T47D (cell line): ENCODE data around the gene TYRO3.
A peak's percentile ranks its signal among the peaks of the same experiment; 100 is the strongest.

ENCODE experiments used
- DNase-seq, 2 experiments: peaks; one replicate each; pipeline versions ENCODE4 v3.0.0 to v3.0.0-alpha.2; 2011 to 2012; ENCODE audit warnings: low read depth in 1 of 2, low spot score in 1 of 2
- JUND ChIP-seq: IDR thresholded peaks from 2 replicates; pipeline ENCODE4 v1.6.1; 2012; ENCODE audit warnings: low read depth
- in situ Hi-C: cut with HindIII; loops from 2 replicates; pipeline ENCODE4 v1.10.0; 2016; ENCODE audit warnings: low sequenced_read_pairs, low pct_unique_long_range_greater_than_20kb

TYRO3 gene

DNA sequence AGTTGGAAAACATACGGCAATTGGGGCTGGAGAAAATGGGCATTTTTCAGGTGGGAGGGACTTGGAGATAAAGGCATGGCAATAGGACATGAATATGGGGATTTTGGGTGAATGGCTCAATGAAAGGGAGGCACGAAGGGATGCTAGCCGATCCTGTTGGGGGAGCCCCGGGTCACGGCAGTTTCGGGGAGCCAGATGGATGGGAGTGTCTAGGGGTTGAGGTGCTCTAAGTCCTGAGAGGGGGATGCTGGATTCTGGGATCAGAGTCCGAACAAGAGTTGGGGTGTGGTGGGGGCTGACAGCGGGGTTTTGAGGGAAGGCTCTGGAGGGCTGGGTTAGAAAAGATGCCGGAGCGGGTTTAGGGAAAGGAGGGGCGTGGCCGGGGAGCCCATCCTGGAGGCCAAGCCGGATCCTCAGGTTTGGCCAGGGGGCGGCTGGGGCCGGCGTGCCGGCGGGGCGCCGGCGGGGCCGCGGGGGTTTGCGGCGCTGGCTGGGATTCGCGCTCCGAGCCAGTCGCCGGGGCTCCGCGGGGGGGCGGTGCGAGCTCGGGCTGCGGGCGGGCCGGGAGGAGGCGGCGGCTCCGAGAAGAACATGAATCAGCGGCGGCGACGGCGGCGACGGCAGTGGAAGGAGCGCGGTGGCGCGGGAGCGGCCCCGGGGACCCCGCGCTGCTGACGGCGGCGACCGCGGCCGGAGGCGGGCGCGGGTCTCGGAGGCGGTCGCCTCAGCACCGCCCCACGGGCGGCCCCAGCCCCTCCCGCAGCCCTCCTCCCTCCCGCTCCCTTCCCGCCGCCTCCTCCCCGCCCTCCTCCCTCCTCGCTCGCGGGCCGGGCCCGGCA, at the start of gene TYRO3:
TYRO3 (plus strand) TSS at position 813 of the 839 bp plus-strand sequence. CDS start 46 bp downstream, outside the sequence.
- in situ Hi-C loops = no loop called here
- DNase-seq = peak; percentile 66 to 86

DNA sequence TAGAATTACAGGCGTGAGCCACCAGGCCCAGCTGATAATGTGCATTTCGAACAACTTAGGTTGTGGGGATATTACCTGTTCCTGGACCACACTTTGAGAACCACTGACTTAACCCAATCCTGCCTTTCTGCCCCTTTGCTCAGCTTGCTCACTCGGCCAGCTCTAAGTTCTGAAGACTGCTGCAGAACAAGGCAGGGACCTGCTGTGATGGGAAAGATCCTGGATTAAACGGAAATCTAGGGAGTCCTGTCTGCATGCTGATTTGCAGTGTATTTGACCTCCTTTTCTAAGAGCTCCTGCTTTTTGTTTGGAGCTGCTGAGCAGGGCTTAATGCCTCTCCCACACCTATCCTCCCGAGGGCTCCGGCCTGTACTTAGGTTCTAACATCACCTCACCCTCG, 48.3 kb upstream of the TYRO3 start:
- no peak for DNase-seq
- no peak for TF ChIP-seq JUND
- in situ Hi-C loops = no loop called here

More for the DNA sequence above, at the start of gene TYRO3:
- TF ChIP-seq JUND = no peak

DNA sequence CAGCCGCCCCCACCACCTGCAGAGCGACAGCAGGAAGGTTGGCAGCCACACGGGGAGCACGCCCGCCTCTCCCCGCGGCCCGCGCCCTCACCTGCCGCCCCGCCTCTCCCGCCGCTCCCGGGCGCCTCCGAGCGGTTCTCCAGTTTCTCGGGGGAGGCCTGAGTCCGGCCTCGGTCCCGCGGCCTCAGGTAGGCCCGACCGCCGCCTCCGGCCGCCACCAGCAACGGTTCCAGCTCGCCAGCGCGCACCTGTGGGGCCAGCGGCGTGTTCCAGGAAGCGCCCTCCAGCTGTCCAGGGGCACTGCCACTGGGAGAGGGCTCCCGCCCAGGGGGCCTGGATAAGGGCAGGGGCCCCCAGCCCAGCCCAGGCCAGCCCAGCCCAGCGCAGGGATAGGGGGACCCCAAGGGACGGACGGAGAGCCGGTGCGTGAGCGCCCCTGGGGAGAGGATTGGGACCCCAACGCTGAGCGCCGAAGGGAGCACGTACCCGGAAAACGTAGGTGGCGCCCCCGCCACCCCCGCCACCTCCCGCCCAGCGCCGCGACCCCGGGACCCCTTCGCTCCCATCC, 47.6 kb upstream of the TYRO3 start:
- in situ Hi-C loops = no loop called here
- no peak for DNase-seq
- TF ChIP-seq JUND = no peak

DNA sequence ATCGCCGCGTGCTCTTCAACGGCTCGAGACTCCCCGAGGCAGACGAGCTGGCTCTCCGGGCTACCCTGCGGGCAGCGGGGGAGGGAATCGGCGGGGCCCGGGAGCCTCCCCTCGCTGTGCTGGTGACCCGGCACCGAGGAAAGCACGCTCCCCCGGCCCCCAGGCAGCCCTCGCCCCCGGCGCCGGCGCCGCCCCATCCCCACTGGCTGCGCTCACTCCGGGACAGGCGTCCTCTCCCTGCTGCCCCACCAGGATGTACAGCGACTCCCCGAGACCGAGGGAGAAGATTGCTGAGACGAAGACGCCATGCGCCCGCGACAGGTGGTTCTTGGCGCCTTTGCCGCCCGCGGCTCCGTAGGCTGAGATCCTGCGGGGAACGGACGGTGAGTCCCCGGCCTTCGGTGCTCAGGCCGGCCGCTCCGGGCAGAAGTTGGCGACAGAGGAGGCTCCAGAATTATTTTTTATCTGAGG, 47.1 kb upstream of the TYRO3 start:
- in situ Hi-C loops = no loop called here
- no peak for TF ChIP-seq JUND
- no peak for DNase-seq

DNA sequence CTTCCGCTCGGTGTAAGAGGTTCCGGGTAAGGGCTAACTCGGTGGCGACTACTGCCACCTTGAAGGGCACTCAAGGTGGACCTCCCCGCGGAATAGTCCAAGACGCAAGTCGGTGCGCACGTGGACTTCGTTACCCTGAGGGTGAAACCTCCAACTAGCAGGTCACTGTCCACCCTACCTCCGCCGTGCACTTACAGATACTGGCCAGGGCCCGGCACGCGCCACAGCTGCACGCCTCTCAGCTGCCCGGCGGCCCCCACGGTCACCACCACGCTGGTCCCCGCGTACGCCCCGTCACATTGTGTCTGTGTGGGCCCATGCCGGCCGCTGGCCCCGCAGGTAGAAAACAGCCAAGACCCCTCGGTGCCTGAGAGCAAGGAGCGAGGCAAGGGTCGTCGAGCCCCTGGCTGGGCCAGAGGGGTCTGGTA, 46.5 kb upstream of the TYRO3 start:
- no peak for DNase-seq
- in situ Hi-C loops = no loop called here
- no peak for TF ChIP-seq JUND

DNA sequence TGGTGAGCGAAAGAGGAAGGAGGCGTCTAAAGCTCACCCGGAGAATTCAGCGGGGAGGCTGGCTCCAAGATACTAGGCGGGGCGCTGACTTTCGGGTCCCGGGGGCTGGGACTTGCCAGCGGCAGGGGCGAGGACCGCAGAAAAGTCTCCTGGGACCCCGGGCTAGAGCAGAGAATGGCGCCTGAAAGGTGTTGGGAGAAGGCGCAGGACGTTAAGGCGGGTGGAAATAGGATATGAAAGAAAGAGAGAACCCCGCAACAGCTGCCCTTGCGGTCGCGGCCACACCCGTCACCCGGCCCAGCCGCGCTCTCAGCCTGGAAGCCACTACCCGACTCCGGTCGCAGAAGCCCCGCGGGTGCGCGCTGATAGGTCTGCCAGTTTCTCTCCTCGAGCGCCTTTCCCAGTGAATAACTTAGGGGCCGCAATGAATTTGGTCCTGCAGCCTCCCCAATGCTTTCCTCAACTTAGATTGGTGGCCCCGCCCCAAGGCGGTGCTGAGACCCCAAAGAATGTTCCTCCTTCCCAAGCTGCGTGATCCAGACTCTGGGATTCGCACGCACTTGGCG, 46.0 kb upstream of the TYRO3 start:
- in situ Hi-C loops = no loop called here
- TF ChIP-seq JUND = no peak
- no peak for DNase-seq

DNA sequence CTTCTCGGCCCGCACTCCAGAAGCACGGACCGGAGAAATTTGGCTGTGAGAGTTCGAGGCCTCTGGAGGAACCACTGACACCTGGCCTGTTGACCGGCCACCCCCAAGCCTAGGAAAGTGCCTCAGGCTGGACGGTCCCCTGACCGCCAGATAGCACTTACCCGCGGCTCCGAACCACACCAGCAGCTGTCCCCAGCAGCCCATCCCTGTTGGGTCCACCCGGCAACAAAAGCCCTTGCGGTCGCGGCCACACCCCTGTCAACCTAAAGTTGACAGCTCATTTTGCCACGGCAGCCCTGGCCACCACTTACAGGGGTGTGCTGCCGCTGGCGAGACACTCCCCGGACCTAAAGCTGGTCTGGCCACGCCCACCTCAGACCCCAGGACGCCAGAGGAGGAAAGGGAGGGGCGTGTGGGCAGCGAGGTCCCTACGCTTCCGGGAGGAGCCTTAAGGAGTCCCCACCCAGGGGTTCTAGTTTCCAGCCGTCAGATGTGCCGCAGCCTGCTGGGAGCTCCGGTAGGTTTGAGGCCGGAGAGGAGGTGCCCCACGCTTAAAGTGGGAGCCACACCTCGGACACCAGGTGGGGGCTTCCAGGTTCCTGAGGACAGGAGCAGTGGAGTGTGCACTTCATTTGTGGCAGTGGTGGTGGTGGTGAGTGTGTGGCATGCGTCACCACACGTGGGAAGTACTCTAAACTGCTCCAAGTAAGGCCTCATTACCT, 45.3 kb upstream of the TYRO3 start, which contains the start of gene LTK:
LTK (minus strand) TSS at position 322 of the 722 bp plus-strand sequence; CDS start at position 204, 118 bp downstream.
- in situ Hi-C loops = no loop called here
- no peak for TF ChIP-seq JUND
- no peak for DNase-seq

DNA sequence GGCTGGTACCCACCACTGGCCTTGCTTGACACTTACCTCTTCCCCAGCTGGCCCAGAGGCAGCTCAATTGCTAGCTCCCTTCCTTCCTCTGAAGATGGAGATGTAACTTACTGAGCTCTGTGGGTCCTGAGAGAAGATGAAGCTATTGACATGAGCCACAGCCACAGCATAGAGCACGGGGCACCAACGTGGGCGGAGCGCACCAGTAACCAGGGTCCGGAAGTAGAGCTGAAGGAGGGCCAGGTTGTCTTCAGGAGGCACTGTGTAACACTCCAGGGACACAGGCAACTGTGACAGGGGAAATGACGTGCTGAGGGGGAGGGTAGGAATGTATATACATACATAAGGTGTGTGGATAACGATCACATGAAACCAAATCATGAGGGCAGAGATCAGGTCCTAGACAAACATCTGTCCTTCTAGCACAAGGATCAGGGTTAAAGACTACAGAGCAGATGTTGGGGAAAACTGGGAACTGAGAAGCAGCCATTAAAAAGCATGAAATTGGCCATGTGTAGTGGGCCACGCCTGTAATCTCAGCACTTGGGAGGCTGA, 41.0 kb upstream of the TYRO3 start:
- no peak for TF ChIP-seq JUND
- DNase-seq = no peak
- in situ Hi-C loops = no loop called here

DNA sequence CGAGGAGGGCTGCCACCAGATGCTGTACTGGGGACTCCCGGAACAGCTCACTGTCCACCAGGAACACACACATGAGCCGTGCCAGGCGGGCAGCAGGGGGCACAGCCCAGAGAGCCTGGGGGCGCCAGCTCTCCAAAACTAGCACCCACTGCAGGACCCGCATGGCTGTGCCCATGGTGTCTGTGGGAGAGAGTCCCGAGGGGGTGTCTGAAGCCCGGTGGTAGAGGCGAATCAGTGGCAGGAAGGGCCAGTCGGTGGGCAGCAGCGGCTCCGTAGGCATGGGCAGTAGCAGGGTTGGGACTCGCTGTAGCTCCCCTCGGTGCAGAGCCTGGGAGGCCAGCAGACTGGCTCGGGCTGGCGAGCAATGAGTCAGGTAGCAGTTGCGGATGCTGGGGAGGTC, 38.4 kb upstream of the TYRO3 start:
- TF ChIP-seq JUND = no peak
- no peak for DNase-seq
- in situ Hi-C loops = no loop called here

DNA sequence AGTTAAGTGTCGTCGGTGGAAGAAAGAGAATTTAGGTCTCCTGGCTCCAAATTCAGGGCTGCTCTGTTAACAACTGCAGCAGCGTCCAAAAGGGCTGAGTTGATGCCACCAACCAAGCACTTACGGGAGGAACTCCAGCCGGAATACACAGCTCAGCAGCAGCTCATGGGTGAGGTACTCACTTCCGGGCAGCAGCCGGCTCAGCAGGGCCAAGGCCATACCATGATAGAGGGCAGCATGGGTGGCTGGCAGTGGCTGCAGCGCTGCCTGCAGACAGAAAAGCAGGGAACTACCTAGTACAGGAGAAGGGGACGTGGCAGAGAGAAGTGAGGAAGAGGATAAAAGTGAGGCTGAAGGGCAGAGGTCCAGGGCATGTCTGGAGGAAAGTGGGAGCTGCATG, 37.4 kb upstream of the TYRO3 start:
- no peak for DNase-seq
- in situ Hi-C loops = no loop called here
- TF ChIP-seq JUND = no peak

DNA sequence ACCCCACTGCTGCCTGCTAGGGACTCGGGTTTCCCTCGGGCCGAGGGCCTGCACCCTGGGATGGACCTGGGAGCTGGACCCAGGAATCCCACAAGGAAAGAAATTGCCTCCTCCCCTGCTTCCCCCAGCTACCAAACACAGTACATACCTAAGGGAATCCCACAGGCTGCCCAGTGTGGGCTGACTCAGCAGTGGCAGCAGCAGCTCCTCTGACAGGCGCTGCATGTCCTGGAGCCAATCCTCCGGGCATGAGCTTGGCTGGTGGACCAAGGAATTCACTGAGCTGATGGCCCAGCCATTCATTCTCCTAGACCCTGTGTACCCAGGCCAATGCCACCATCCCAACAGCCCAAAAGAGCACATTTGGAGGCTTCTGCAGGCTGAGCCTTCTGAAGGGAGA, 35.9 kb upstream of the TYRO3 start:
- in situ Hi-C loops = no loop called here
- no peak for TF ChIP-seq JUND
- DNase-seq = no peak

DNA sequence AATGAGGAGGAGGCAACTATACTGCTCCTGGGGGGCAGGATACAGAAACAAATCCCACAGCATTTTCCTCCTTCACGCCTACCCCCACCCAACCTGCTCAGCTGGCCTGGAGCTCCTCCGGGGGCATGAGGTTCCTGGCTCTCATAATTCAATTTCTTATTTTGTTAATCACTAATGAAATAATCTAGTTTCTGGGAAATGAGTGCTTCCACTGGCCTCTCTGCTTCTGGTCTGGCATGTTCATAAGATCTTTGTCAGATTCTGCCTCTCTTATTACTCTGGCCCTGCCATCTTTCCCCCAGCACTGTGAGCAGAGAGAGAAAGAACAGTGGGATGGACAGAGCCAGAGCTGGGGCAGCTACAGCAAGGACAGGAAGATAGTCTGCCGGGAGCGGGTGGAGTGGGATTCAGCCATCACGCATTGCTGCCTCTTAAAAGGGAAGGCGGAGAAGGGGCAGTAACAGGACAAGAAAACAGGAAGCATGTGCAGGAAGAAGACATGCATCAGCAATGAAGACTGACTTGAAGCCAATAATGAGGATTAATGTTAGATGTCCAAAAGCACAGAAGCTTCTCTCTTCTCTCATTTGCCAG, 28.6 kb upstream of the TYRO3 start:
- in situ Hi-C loops = no loop called here
- no peak for TF ChIP-seq JUND
- DNase-seq = no peak
